NB4 (cell line): ENCODE data around the gene FRS2.

Experiments used
- DNase-seq: peaks from one replicate; pipeline ENCODE4 v3.0.0; 2010; ENCODE audit warnings: low read depth
- H3K4me3 ChIP-seq: one replicate; pipeline ENCODE4 v1.5.1; 2011; ENCODE audit warnings: mild to moderate bottlenecking, low read depth, low read length, moderate library complexity
- MAX ChIP-seq: IDR thresholded peaks from 2 replicates; pipeline ENCODE4 v1.6.1; 2011; ENCODE audit warnings: low read depth, low read length
- MYC ChIP-seq: IDR thresholded peaks from 2 replicates; pipeline ENCODE4 v1.6.1; 2011; ENCODE audit warnings: low read depth, low read length
- POLR2A ChIP-seq: IDR thresholded peaks from 2 replicates; pipeline ENCODE4 v1.6.1; 2011; ENCODE audit warnings: mild to moderate bottlenecking; ENCODE audit not compliant: insufficient read length; ENCODE audit errors: extremely low read depth
- TF ChIP-seq, protein P1 (sequence below): IDR thresholded peaks from one replicate; pipeline ENCODE4 v1.5.1; 2012; ENCODE audit warnings: low read depth, low read length

Gene FRS2

GRCh38 chr12:69517406-69517805, 47.2 kb downstream of the FRS2 start:
- no peak for DNase-seq
- TF ChIP-seq MAX: no peak
- TF ChIP-seq MYC: no peak
- TF ChIP-seq POLR2A: no peak
- H3K4me3 ChIP-seq: no peak overlapping the region

DNA sequence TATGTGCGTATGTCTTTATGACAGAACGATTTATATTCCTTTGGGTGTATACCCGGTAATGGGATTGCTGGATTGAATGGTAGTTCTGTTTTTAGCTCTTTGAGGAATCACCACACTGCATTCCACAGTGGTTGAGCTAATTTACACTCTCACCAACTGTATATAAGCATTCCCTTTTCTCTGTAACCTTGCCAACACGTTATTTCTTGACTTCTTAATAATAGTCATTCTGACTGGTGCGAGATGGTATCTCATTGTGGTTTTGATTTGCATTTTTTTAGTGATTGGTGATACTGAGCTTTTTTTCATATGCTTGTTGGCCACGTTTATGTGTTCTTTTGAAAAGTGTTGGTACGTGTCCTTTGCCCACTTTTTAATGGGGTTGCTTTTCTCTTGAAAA, 49.7 kb downstream of the FRS2 start:
- no peak overlapping the region for H3K4me3 ChIP-seq
- no peak for DNase-seq
- no peak for TF ChIP-seq POLR2A
- no peak for TF ChIP-seq MYC
- TF ChIP-seq, protein P1, sequence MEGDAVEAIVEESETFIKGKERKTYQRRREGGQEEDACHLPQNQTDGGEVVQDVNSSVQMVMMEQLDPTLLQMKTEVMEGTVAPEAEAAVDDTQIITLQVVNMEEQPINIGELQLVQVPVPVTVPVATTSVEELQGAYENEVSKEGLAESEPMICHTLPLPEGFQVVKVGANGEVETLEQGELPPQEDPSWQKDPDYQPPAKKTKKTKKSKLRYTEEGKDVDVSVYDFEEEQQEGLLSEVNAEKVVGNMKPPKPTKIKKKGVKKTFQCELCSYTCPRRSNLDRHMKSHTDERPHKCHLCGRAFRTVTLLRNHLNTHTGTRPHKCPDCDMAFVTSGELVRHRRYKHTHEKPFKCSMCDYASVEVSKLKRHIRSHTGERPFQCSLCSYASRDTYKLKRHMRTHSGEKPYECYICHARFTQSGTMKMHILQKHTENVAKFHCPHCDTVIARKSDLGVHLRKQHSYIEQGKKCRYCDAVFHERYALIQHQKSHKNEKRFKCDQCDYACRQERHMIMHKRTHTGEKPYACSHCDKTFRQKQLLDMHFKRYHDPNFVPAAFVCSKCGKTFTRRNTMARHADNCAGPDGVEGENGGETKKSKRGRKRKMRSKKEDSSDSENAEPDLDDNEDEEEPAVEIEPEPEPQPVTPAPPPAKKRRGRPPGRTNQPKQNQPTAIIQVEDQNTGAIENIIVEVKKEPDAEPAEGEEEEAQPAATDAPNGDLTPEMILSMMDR: no peak
- TF ChIP-seq MAX: no peak

GRCh38 chr12:69523433-69524330, 53.5 kb downstream of the FRS2 start:
- no peak overlapping the region for H3K4me3 ChIP-seq
- no peak for DNase-seq
- TF ChIP-seq MYC (no peak), MAX (no peak), POLR2A (no peak)
- TF ChIP-seq, protein P1: no peak

DNA sequence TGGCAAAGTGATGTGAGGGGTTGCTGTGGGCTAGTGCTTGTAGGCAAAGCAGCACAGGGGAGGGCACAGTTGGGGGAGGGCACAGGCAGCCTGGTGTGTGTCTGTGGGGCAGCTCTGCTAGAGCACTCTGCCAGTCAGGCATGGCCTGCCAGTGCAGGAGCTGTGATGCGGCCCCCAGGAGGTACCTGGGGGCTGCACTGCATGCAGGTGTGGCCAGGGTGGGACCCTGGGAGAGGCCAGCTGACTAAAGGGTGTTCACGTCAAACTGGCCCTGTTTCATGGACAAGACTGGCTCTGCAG, 54.1 kb downstream of the FRS2 start:
- no peak for TF ChIP-seq POLR2A
- TF ChIP-seq MYC: no peak
- TF ChIP-seq, protein P1: no peak
- no peak for TF ChIP-seq MAX
- no peak overlapping the region for H3K4me3 ChIP-seq
- no peak for DNase-seq

- DNase-seq: no peak
- H3K4me3 ChIP-seq: no peak overlapping the region
- TF ChIP-seq MYC (no peak), MAX (no peak), POLR2A (no peak)
- TF ChIP-seq, protein P1: no peak
Observed at GRCh38 chr12:69524755-69525469, 54.7 kb downstream of the FRS2 start.
